NCI-H82 treated with DMSO at 0.1 percent for 48 hours (cell line): ENCODE measurements around the gene CLCF1.

Experiments
- DNase-seq: peaks from one replicate; lab custom pipeline; 2025; ENCODE audit not compliant: unreplicated experiment; lab: John Stamatoyannopoulos, UW

CLCF1 gene

DNA sequence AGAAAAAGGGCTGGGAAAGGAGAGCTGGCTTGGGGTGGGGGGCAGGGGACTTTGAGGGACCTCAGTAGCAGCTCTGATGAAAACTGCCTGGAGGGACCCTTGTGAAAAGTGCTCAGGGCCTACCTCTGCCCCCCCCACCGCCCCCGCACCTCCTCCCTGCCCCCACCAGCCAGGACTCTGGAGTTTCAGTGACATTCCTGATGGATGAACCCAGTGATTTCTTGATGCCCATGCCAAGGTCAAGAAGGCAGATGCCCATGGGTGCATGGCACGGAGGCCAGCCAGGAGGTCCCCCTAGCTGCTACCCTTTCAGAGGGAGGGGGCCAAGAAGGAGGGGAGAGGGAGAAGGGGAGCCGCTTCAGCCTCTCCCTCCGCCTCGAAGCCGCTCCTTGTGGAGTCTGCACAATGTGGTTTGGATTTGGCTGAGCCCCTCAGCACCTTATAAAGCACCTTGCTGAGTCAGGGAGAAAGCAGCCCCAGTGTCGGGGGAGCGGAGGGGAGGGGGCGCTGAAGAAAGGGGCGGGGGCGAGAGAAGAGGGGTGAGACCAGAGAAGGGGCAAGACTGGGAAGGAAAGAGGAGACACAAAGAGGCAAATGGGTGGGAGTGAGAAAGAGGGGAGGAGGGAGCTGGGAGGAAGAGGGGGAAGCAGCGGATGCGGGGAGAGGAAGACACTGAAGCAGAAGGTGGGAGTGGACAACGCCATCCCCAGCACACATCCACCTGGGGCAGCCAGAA is 2.1 kb upstream of the CLCF1 start:
- no peak for DNase-seq

DNA sequence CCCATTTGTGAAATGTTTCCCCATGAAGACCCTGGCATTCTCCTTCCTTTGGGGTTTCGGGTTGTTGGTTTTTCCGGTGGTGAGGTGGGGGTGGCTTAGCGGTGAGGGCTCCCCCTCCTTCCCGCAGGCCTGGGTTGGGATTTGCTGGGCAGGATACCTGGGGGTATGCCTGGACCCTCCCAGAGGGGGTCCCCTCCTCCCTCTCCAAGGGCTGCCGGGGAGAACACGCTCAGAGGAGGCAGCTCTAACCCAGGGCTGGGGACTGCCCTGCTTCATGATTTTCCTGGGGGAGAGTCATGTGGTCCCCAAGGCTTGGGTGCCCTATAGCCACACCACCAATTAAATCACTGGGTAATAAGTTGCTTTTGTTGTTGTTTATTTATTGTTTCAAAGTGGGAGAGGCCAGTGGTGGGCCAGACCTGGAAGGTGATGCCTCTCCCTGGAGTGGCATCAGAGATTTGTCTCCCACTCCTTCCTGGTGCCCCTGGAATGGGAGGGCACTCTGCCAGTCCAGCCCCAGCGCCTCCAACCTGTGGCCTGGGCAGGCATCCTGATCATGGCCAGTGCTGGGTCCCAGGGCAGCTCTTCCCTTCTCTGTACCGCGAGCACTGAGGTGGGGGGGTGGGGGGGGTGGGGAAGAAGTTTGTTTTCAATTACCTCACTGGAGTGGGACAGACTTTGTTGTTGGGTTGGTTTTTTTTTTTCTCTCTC is 1.3 kb upstream of the CLCF1 start:
- DNase-seq = no peak

DNA sequence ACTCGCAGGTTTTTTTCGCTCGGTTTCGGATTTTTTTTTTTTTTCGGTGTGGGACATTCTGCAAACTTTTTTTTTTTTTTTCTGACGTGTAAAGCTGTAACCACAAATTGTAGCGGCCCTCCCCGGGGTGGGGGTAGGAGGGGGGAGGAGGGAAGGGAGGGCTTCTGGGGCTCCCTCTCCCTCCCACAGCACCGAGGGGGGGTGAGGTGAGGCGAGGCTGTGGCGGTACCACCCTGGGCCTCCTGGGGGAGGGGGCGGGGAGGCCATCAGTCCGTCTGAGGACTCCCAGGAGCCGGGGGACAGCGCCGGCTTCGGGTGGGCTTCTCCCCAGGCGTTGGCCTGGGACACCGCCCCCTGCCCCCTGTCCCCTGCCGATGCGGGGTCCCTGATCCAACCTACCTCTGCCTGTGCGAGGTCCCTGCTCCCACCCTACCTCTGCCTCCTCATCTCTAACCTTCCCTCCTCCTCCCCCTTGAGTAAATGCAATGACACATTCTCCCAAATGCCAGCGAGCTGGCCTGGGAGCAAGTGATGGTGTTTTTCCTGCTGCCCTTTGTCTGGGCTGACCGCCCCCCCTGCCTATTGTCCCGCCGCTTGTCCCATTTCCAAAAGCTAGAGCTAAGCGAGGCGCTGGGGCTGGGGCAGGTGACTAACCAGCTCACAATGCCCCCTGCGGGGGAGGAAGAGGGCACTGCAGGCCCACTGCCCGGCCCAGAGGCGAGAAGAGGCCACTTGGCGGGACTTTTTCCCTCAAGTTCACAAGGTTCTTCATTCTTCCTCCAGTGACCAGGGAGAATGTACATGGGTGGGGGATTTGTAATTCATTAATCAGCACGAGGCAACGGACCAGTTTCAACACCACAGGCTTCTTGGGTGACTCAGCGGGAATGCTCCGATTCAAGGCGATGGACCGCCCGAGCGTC is 511 bp upstream of the CLCF1 start:
- DNase-seq = no peak

DNA sequence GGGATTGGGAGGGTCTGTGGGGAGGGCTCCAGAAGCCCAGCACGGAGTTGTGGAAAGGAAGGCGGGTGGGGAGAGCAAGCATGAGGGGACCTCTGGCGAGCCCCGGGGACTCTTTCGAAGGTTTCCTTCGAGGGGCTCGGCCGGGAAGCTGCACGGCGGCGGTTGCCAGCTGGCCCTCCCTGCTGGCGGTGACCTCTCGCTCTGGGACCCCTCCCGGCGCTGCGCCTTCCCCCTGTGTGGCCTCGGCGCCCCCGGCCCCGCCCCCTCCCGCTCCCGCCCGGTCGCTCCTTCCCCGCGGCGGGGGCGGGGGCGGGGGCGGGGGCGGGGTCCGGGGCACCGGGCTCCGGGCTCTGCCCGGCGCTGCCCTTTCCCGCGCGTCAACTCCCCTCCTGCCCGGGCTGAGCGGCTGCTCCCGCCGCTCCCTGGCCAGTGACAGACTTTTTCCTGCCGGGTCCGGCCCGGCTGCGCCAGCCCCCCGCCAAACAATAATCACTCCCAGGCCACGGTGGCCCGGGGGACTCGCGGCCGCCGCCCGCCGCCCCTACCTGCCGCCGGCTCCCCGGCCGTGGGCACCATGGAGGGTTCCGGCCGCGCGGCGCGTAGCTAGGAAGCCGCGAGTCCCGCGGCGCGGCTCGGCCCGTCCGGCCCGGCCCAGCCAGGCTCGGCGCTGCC is 941 bp downstream of the CLCF1 start:
- no peak for DNase-seq

DNA sequence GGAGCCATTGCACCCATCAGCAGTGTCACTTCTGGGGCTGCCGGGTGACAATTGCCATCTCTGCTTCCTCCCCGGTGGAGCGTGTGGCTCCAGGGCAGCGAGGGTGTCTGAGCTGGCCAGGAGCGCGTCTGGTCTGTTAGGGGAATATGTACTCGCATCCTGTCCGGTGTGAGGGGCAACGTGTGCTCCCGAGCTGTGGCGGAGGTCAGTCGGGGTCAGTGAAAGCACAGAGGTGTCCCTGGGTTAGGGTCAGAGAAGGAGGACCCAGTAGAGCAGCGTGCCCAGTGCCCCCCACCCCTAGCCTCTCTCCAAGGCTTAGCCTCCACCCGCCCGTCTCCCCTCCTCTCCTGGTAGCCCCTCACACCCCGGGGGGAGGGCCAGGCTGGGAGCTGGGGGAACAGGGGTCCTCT is 1.5 kb downstream of the CLCF1 start:
- no peak for DNase-seq

DNA sequence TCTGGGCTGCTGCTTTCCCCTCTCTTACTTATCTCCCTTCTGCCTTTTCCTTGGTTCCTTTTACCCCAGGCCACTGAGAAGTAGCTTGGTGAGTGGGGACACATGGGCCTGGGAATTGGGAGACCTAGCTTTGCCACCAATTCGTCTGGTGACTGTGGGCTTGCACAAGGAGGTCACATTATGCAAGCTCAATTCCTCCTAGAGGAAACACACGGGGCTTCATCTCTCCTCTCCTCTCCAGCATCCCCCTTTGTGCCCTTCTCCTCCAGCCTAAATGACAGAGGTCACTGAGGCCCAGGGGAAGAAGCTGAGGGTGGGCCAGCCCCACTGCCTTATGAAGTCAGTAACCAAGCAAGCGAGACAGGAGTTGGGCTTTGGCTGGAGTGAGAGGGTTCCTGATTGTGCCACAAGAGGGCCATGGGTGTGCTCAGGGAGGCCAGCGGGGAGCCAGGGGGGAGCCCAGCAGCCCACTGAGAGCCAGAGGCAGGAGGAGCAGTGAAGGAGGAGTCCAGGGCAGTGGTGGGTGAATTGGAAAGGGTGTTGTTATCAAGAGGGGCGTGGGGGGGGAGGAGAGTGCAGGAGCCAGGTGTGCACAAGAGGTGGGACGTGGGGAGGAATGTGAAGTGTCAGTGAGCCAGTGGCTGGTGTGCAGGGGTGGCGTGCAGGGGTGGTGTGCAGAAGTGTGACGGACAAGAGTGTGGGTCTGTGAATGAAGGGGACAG is 2.0 kb downstream of the CLCF1 start:
- DNase-seq = no peak

DNA sequence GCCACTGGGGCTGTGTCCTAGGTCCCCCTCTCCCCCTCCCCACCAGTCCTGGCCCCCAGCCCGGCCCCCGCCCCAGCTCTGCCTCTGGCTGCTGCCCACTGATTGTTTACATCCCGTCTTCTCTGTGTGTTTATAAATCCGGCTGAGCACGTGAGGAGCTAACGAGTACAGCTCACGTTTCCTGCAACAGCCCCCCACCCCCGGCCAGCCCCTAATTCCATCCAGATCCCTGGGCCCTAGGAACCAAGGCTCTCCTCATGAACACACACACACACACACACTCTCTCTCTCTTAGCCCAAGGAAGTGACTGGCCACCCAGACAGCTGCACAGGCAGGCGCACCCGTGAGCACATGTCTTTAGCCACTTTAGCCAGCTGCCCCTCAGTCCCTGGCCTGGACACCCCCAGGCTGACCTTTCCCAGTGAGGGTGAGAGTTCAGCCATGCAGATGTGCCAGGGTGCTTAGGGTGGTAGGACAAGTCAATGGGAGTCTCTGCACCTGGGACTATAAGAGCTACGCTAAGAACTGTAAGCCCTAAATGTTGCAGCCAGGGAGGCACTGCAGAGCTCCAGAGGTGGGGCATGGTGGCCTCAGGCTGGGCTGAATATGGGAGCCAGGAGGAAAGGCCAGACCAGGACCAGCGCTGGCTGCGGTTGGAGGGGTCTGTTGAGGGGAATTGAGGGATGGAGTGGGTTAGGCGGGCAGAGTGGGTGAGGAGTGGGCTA is 2.9 kb downstream of the CLCF1 start:
- no peak for DNase-seq

DNA sequence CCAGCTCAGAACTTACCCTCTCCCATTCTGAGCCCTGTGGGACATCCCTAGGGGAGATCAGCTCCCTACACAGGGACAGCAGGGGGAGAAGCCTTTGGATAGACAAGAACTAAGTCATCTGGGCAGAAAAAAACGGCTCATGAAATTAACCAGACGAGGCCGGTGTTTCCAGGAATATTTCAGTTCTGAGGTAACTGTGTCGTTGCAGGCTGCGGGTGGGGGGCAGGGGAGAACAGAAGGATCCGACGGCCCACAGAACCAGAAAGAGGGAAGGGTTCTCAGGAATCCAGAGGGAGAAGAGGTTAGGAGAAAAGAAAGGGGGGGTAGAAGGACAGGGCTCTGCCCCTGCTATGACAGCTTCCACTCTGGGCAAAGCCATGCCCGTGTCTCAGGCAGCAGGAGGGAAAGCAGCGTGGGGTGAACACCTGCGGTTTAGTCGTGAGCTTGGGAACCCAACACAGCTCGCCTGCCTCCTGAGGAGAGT is 3.6 kb downstream of the CLCF1 start:
- no peak for DNase-seq

DNA sequence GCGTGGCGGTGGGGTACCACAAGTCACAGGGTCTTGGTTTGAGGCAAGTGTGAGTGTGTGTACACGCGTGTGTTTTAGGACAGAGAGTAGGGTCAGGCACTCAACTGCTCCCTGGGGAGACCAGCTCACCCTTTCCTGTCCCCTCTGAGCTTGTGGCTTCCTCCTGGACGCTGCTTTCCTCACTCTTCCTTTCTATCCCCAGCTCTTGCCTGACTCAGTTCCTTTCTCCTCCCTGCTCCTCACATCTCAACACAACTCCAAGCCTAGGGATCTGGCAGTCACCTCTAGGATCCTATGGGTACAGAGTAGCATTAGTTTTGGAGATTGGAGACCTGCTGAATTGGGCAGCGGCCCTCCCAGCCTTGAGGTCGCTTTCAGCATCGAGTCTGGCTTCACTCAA is 4.1 kb downstream of the CLCF1 start:
- DNase-seq = no peak

DNA sequence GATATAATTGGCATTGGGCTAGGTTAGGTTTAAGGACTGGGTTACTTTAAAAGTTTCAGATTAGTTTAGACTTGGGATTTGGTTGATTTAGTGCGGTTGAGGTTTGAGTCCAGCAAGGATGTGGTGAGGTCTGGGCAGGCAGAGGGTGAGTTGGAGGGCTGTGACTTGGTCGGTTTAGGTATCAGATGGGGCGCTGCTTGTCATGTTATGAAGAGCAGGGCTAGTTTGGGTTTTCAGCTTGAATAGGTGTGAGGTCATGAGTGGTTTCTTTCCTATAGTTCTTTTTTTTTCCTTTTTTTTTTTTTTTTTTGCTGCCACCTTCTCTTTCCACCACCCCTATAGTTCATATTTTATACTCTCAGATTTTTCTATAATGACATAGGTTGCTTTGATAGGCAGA is 4.8 kb downstream of the CLCF1 start:
- DNase-seq = no peak

DNA sequence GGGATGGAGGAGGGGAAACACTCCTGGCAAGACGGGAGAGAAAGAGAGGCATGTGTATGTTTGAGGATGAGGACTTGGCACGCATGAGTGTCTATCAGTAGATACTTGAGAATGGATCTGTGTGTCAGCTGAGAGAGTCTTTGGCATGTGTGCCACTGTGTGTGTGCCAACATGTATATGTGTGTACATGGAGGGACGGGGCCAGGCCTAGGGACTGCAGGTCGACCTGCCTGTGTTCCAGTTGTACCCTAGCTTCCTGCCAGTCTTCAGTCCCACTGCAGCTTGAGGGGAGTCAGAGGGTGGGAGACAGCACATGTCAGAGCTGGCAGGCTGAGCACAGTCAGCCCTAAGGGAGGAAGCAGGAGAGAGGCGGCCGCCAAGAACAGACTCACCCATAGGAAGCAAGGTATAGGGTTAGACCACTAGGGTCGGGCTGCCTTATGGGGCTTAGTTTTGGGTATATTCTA is 5.6 kb downstream of the CLCF1 start:
- DNase-seq = no peak

DNA sequence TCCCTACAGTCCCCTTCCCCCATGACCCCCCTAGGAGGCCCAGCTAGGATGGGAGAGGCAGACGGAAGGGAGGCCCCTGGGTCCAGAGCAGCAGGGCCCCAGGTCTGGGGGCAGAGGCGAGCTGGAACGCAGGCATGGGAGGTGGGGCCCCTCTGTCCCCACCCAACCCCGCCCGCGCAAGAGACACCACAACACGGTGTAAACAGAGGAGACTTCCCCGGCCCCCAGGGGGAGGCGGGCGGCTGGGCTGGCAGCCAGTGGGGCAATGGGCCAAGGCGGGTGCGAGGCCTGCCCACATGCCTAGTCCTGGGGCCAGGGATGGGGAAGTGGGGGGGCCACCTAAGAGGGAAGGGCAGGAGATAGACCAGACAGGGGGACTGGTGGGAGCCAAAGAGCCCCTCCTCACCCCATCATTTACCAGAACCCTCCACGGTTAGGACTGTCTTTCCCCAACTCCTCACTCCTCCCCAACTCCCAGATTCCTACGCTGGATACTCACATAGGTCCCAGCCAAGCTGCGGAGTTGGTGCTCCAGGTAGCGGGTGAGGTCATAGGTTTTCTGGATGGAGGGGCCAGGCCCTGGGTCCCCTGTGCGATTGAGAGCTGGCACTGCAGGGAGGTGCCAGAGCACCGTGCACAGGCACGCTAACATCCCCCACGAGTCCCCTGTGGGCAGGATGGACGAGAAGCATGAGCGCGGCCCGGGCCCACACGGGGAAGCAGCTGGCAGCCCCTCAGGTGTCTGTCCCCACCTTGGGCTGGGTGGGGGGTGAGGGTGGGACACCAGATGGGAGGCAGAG is 6.2 kb downstream of the CLCF1 start:
- DNase-seq = no peak

DNA sequence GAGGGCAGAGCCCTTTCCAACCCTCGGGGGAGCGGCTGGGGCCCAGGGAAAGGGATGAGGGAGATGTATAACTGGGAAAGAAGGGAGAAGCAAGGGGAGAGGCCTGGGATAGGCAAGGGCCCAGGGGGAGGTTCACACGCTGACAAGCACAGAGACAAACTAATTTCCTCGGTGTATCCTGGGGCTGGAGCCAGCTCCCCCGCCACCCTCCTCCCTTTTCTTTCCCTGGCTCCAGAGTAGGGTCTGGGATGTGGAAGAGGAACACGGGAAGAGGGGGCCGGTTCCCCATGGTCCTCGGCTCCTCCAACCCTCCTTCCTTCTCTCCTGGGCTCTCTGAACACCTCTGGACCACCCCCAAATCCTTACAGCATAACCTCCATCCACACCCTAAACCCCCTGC is 6.9 kb downstream of the CLCF1 start:
- DNase-seq = no peak

DNA sequence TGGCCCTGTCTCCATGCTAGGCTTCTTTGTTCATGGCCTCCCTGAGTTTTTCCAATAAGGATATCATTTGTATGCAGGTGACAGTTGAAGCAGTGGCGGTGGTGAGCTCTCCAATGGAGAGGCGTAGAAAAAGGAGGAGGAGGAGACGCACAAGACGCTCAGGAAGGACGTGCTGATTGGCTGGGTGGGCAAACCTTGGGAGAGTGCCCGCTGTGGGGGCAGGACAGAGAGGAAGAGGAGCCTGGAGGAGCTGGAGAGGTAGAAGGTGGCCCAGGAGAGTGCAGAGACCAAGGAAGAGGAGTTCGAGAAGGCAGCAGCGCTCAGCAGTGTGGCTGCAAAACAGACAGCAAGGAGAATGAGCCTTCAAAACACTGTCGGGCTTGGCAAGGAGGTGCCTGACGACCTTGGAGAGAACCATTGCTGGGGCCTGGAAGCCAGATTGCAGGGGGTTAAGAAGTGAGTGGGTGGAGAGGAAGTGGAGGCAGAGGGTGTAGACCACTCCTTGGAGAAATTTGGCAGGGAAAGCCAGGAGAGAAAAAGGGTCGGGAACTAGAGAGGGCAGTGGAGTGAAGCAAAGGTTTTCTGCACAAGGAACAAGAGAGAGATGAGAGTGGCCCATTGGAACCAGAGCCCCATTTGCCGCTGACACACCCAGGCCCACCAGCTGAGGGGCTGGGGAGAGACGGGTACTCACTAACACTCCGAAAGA is 7.5 kb downstream of the CLCF1 start:
- no peak for DNase-seq

DNA sequence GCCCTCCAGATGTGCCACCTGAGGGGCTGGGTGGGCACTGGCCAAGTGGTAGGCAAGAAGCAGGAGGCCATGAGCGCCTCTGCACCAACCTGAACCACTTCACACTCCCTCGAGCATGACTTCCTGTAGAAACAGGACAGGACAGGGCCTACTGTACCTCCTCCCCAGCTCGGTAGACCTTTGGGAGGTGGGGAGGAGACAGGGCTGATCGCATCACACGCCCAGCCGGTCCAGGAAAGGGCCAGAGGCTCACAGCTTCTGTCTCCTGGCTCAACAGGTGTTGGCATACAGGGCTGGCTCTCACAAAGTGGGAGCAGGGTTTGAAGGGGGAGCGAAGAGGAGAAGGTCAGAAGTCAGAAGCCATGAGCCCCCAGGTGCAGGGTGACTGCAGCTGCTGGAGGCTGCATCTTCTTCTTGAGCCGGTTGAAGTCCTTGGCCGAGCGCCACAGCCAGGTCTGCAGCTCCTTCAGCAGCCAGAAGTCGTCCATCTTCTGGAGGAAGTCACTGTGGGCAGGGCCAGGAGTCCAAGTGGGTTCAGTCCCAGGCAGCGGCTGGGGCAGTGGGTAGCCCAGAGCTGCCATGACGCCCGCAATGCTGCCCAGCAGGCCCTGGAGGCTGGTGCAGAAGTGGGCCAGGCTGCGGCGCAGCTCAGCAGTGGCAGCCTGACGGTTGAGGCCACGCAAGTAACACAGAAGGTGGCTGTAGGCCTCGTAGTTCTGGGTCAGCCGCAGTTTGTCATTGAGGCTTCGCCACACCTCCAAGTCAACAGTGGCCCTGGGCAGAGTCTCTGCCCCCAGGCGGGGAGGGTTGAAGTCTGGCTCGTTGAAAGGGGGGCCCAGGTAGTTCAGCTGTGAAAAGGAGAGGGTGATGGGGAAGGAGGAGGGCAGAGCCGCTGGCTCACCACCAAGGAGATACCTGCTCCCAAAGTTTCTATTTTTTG is 8.3 kb downstream of the CLCF1 start:
- no peak for DNase-seq

DNA sequence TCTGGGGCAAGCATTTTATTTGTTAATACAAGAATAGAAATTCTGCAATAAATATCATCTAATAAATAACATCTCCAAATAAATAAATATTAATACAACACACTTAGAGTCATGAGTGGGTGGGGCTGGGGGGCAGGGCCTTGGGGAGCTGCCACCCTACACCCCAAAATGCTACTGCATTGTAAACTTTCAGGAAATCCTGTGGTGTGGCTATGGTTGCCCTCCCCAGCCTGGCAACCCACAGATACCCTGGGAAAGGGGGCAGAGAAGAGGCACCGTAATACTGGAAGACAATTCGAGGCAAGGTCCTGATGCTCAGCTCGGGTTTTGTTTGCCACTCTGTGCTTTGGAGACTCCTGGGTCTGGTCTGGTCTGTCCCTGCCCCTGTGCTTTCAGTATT is 9.2 kb downstream of the CLCF1 start:
- DNase-seq = no peak
